H9 (cell line): ENCODE results near the gene VMA21. TPM values are rescaled to one million over a fixed set of nuclear protein-coding genes. Genes with fewer than 3 reads are reported as not detected.

Experiments
- DNase-seq: peaks from one replicate; pipeline ENCODE4 v3.0.0-alpha.2; 2017
- H2AFZ ChIP-seq: one replicate; pipeline ENCODE4 v1.6.1; 2013; ENCODE audit warnings: mild to moderate bottlenecking, low read length, control low read depth, moderate library complexity
- H2AK5ac ChIP-seq: 2 replicates; pipeline ENCODE4 v1.6.1; 2013; ENCODE audit warnings: low read length, control low read depth, mixed read lengths; ENCODE audit not compliant: insufficient read length
- H2BK120ac ChIP-seq: one replicate; pipeline ENCODE4 v1.6.1; 2013; ENCODE audit warnings: low read depth, mild to moderate bottlenecking, low read length, control low read depth, inconsistent platforms; ENCODE audit not compliant: poor library complexity, severe bottlenecking
- H2BK12ac ChIP-seq: 2 replicates; pipeline ENCODE4 v1.6.1; 2013; ENCODE audit warnings: low read length, control low read depth, mixed read lengths, low read depth; ENCODE audit not compliant: insufficient read length
- H2BK15ac ChIP-seq: 2 replicates; pipeline ENCODE4 v1.6.1; 2013; ENCODE audit warnings: low read depth, low read length, control low read depth
- H2BK20ac ChIP-seq: one replicate; pipeline ENCODE4 v1.6.1; 2013; ENCODE audit warnings: low read depth, mild to moderate bottlenecking, low read length, control low read depth, inconsistent platforms; ENCODE audit not compliant: poor library complexity, severe bottlenecking
- H2BK5ac ChIP-seq: 2 replicates; pipeline ENCODE4 v1.6.1; 2013; ENCODE audit warnings: low read length, control low read depth, mixed read lengths; ENCODE audit not compliant: insufficient read length
- H3K14ac ChIP-seq: 2 replicates; pipeline ENCODE4 v1.6.1; 2013; ENCODE audit warnings: low read length, control low read depth; ENCODE audit not compliant: insufficient read depth
- H3K18ac ChIP-seq: 2 replicates; pipeline ENCODE4 v1.6.1; 2013; ENCODE audit warnings: low read depth, mild to moderate bottlenecking, mixed read lengths, low read length, control low read depth; ENCODE audit not compliant: insufficient read length
- H3K23ac ChIP-seq: 2 replicates; pipeline ENCODE4 v1.6.1; 2013; ENCODE audit warnings: low read length, control low read depth, mixed read lengths, low read depth; ENCODE audit not compliant: insufficient read length
- H3K23me2 ChIP-seq: 2 replicates; pipeline ENCODE4 v1.6.1; 2013; ENCODE audit warnings: low read depth, mild to moderate bottlenecking, mixed read lengths, low read length, control low read depth; ENCODE audit not compliant: insufficient read length, poor library complexity, severe bottlenecking
- H3K27ac ChIP-seq: 2 replicates; pipeline ENCODE4 v1.5.1; 2013; ENCODE audit warnings: low read length, control low read depth, mixed read lengths, low read depth; ENCODE audit not compliant: insufficient read length
- H3K27me3 ChIP-seq: 2 replicates; pipeline ENCODE4 v1.6.1; 2013; ENCODE audit warnings: low read length, control low read depth, inconsistent platforms; ENCODE audit not compliant: insufficient read depth
- H3K4ac ChIP-seq: 2 replicates; pipeline ENCODE4 v1.6.1; 2013; ENCODE audit warnings: low read depth, mild to moderate bottlenecking, control low read depth, inconsistent platforms, low read length, moderate library complexity
- H3K4me1 ChIP-seq: 2 replicates; pipeline ENCODE4 v1.6.1; 2013; ENCODE audit warnings: low read length, control low read depth, inconsistent platforms; ENCODE audit not compliant: insufficient read depth
- H3K4me2 ChIP-seq: 2 replicates; pipeline ENCODE4 v1.6.1; 2013; ENCODE audit warnings: low read length, control low read depth, mixed read lengths; ENCODE audit not compliant: insufficient read length, insufficient read depth
- H3K56ac ChIP-seq: 2 replicates; pipeline ENCODE4 v1.6.1; 2013; ENCODE audit warnings: low read depth, mild to moderate bottlenecking, mixed read lengths, low read length, control low read depth; ENCODE audit not compliant: insufficient read length
- H3K79me1 ChIP-seq: 2 replicates; pipeline ENCODE4 v1.6.1; 2013; ENCODE audit warnings: low read depth, mild to moderate bottlenecking, moderate library complexity, low read length, control low read depth, inconsistent platforms; ENCODE audit not compliant: insufficient read depth, poor library complexity, severe bottlenecking
- H3K79me2 ChIP-seq: 2 replicates; pipeline ENCODE4 v1.6.1; 2013; ENCODE audit warnings: low read length, control low read depth, inconsistent platforms; ENCODE audit not compliant: insufficient read depth
- H3K9ac ChIP-seq: 2 replicates; pipeline ENCODE4 v1.6.1; 2013; ENCODE audit warnings: low read length, control low read depth, mixed read lengths; ENCODE audit not compliant: insufficient read length; ENCODE audit errors: extremely low read depth
- H3K9me3 ChIP-seq: one replicate; pipeline ENCODE4 v1.6.1; 2013; ENCODE audit warnings: low read depth, low read length, inconsistent platforms; ENCODE audit not compliant: control insufficient read depth
- H3T11ph ChIP-seq: one replicate; pipeline ENCODE4 v1.6.1; 2013; ENCODE audit warnings: mild to moderate bottlenecking, low read length, control low read depth, inconsistent platforms
- H4K20me1 ChIP-seq: one replicate; pipeline ENCODE4 v1.6.1; 2013; ENCODE audit not compliant: control insufficient read depth, insufficient read length, insufficient read depth
- H4K5ac ChIP-seq: 2 replicates; pipeline ENCODE4 v1.6.1; 2013; ENCODE audit warnings: low read depth, mild to moderate bottlenecking, mixed read lengths, low read length, control low read depth; ENCODE audit not compliant: insufficient read length
- H4K8ac ChIP-seq: replicated peaks from 2 replicates; pipeline ENCODE4 v1.6.1; 2013; ENCODE audit warnings: low read length, control low read depth, mixed read lengths, low read depth; ENCODE audit not compliant: insufficient read length
- H4K91ac ChIP-seq: 2 replicates; pipeline ENCODE4 v1.6.1; 2013; ENCODE audit warnings: low read depth, mild to moderate bottlenecking, moderate library complexity, mixed read lengths, low read length, control low read depth; ENCODE audit not compliant: insufficient read length
- H3K27ac Mint-ChIP-seq, 3 experiments: 2 replicates in 2 of 3; 3 replicates in 1 of 3; pipeline ENCODE4 v1.8.0; 2020 to 2021; ENCODE audit warnings: mixed read lengths in 3 of 3, mild to moderate bottlenecking in 1 of 3, moderate library complexity in 1 of 3
- H3K27me3 Mint-ChIP-seq: 2 replicates; pipeline ENCODE4 v1.8.0; 2021; ENCODE audit warnings: low read depth, mild to moderate bottlenecking, moderate library complexity, mixed read lengths
- H3K36me3 Mint-ChIP-seq, 3 experiments: 2 replicates in 2 of 3; 3 replicates in 1 of 3; pipeline ENCODE4 v1.8.0; 2020 to 2021; ENCODE audit warnings: low read depth in 3 of 3, mixed read lengths in 3 of 3; ENCODE audit not compliant: insufficient read depth in 1 of 3
- H3K4me1 Mint-ChIP-seq, 2 experiments: 2 replicates each; pipeline ENCODE4 v1.8.0; 2020; ENCODE audit warnings: mixed read lengths in 2 of 2
- H3K4me3 Mint-ChIP-seq, 2 experiments: 2 replicates in 1 of 2; 3 replicates in 1 of 2; pipeline ENCODE4 v1.8.0; 2020 to 2021; ENCODE audit warnings: mild to moderate bottlenecking in 2 of 2, mixed read lengths in 2 of 2, moderate library complexity in 1 of 2
- H3K9me3 Mint-ChIP-seq, 2 experiments: 2 replicates in 1 of 2; 3 replicates in 1 of 2; pipeline ENCODE4 v1.8.0; 2020; ENCODE audit warnings: mild to moderate bottlenecking in 2 of 2, mixed read lengths in 2 of 2, moderate library complexity in 1 of 2
- WGBS: extraction: QIAGEN DNeasy Blood & Tissue Kit; methylation state at CpG from one replicate; pipeline ENCODE4 v1.1.7; 2013; ENCODE audit warnings: missing lambda C conversion rate, low lambda C conversion rate, mixed read lengths; ENCODE audit not compliant: insufficient read length; ENCODE audit errors: extremely low coverage; 5-methylcytosine and 5-hydroxymethylcytosine counted together
- total RNA-seq: library from RNA; stranded (reverse); gene quantifications from 2 replicates; pipeline ENCODE4 v1.2.1, GENCODE V29; 2021
- TF ChIP-seq, protein P1 (sequence below): fragments of 200-600 bp; sonication (generic); conservative IDR thresholded peaks from 3 replicates; pipeline ENCODE4 v1.8.0; 2021; ENCODE audit warnings: antibody characterized with exemption, mild to moderate bottlenecking

VMA21 gene
- total RNA-seq, 1 experiment from 2014 or later, result 50.3 TPM

DNA sequence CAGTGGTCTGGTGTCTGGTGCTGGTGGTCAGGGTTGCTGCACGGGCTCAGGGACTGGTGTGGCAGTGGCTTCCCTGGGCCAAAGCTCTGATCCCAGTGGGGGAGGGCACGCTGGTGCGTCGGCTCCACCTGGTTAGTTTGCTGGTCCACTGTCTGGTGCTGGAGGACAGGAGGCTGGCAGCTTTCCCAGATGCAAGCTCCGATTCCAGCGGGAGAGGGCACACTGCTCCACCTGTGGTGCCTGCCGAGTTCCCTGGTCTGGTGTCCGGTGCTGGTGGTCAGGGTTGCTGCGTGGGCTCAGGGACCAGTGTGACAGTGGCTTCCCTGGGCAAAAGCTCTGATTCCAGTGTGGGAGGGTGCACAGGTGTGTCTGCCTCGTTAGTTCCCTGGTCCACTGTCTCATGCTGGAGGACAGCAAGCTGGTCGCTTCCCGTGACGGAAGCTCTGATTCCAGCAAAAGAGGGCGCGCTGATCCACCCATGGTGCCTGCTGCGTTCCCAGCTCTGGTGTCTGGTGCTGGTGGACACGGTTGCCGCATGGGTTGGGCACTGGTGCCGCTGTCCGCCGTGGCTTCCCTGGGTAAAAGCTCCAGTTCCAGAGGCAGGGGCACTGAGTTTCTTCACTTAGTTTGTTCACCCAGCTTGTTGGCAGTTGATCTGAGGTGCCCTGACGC lies 5.8 kb downstream of the VMA21 start:
- Histone ChIP-seq H3K27me3 (no peaks in the 10 kb centered on the region), H3K4me1 (no peaks in the 10 kb centered on the region), H3K4me2 (no peak overlapping the region), H3K79me1 (no peaks in the 10 kb centered on the region), H4K8ac (no peak overlapping the region), H2BK5ac (no peak overlapping the region), H4K91ac (no peak overlapping the region), H3K14ac (no peak overlapping the region; the same call in 1 of the 2 replicates), H2BK120ac (no peak overlapping the region), H2AFZ (no peak overlapping the region), H2BK15ac (no peak overlapping the region), H3K23me2 (no peaks in the 10 kb centered on the region), H3K27ac (no peak overlapping the region), H3K4ac (no peak overlapping the region), H2AK5ac (no peak overlapping the region), H3K23ac (no peak overlapping the region), H3K56ac (no peak overlapping the region), H3K18ac (no peak overlapping the region), H2BK20ac (no peak overlapping the region), H3K79me2 (peaks cover 23% of the 10 kb centered on the region; the same call in 1 of the 2 replicates), H4K20me1 (no peaks in the 10 kb centered on the region), H3T11ph (no peak overlapping the region), H2BK12ac (no peak overlapping the region), H3K9ac (no peak overlapping the region), H3K9me3 (peaks cover 14% of the 10 kb centered on the region), H4K5ac (no peak overlapping the region)
- Mint-ChIP-seq H3K9me3 (peaks cover 54 to 55% of the 10 kb centered on the region in 2 experiments), H3K27ac (peak overlapping the region in 1 of 3 experiments; percentile 39; a peak in 1 of 7 replicates), H3K27me3 (no peaks in the 10 kb centered on the region), H3K36me3 (peaks cover 8 to 34% (median 24%) of the 10 kb centered on the region in 3 experiments), H3K4me1 (peaks cover 6 to 8% of the 10 kb centered on the region in 2 experiments; a peak in 2 of 4 replicates), H3K4me3 (no peak overlapping the region)
- TF ChIP-seq, protein P1, sequence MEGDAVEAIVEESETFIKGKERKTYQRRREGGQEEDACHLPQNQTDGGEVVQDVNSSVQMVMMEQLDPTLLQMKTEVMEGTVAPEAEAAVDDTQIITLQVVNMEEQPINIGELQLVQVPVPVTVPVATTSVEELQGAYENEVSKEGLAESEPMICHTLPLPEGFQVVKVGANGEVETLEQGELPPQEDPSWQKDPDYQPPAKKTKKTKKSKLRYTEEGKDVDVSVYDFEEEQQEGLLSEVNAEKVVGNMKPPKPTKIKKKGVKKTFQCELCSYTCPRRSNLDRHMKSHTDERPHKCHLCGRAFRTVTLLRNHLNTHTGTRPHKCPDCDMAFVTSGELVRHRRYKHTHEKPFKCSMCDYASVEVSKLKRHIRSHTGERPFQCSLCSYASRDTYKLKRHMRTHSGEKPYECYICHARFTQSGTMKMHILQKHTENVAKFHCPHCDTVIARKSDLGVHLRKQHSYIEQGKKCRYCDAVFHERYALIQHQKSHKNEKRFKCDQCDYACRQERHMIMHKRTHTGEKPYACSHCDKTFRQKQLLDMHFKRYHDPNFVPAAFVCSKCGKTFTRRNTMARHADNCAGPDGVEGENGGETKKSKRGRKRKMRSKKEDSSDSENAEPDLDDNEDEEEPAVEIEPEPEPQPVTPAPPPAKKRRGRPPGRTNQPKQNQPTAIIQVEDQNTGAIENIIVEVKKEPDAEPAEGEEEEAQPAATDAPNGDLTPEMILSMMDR, result no peak
- WGBS, result no CpG with 5 or more reads among the region's 22 CpGs
- peak; percentile 34 for DNase-seq
